GM21447 (cell line): Measurements from ENCODE around the gene OTOG.

Source experiments
- ATAC-seq: cut with Tn5 transposase; IDR thresholded peaks from one replicate; pipeline ENCODE4 v1.9.1; 2021; ENCODE audit not compliant: unreplicated experiment

OTOG gene

DNA sequence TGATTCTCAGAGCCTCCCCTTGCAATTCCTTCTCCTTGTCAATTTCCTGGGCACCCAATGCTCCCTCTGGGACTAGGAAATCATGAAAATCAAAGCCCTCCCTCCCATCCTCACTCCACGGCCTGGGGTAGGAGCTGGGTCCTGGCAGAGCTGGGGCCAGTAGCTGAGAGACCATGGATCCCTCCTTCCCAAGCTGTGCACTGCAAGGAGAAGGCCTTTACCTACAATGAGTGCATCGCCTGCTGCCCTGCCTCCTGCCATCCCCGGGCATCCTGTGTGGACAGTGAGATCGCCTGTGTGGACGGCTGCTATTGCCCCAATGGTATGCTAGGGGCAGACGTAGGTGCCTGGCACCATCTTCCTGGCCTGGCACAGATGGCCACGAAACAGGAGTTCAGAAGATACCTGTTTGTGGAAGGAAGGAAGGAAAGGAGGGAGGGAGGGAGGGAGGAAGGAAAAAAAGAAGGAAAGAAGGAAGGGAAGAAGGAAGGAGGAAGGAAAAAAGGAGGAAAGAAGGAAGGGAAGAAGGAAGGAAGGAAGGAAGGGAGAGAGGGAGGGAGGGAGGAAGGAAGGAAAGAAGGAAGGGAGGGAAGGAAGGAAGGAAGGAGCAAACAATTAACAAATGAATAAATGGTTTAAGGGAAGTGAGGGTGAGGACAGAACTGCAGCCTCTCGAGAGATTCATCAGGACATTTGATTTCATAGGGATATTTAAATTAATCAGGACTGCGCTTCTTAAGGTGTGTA is 12.5 kb downstream of the OTOG start:
- ATAC-seq = no peak

- ATAC-seq = no peak
Measured at GRCh38 chr11:17560281-17561110, 13.4 kb downstream of the OTOG start.

DNA sequence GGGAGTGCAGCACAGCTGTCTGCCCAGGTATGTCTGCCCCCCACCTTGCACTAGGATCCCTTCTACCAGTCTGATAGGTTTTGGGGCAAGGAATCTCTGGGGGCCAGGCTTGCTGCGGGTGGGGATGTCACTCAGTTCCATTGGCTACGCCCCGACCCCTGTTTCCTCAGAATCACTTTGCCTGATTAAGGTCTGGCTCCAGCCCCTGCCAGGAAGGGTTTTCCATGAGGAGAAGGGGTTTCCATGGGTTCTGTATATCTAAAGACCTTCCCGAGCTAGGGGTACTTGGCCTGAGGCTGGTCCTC is 14.0 kb downstream of the OTOG start:
- no peak for ATAC-seq

GRCh38 chr11:17561526-17561925 is 14.5 kb downstream of the OTOG start:
- no peak for ATAC-seq

DNA sequence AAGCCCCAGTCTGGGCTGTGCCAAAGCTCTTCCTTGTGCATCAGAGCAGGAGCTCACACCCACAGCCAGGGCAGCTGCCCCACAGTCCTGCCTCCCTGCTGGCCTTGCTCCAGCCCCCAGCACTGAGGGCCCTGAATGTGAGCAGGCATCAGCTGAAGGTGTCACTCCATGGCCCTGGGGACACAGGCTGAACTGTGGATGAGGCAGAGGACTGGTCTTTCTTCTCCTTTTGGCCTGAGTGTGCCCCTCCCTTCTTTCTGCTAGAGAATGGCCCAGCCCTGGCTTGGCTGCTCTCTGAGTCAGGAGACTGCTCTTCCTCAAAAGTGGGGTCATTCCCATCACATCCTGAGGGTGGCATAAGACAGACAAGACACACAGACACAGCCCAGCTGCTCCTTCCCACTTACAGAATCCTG is 16.2 kb downstream of the OTOG start:
- no peak for ATAC-seq

DNA sequence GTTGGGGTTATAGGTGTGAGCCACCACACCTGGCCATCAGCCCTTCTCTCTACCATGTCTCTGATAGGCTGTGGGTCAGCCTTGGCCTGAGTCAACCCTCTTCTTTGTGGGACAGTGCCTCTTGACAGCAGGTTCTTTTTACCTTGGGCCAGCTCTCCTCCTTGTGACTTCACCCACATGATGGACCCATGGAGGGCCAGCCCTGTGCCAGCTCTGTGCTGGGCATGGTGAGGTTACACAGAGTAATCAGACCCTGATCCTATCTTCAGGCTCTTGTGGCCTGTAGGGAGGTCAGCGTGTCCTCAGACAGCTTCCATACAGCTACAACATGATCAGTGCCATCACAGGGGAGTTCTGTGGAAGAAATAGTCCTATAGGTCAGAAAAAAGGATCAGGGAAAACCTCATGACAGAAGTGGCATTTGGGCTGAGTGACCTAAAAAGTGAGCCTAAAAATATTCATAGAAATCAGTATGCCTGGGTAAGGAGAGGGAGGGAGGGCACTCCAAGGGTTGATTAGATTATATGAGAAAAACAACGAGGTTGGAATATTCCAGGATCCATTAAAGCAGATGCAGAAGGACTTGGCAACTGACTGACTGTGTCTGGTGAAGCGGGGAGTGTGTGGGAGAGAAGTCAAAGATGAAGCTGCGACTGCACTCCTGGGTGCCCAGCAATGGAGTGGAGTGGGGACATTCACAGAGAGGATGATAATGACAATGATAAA is 17.1 kb downstream of the OTOG start:
- no peak for ATAC-seq

DNA sequence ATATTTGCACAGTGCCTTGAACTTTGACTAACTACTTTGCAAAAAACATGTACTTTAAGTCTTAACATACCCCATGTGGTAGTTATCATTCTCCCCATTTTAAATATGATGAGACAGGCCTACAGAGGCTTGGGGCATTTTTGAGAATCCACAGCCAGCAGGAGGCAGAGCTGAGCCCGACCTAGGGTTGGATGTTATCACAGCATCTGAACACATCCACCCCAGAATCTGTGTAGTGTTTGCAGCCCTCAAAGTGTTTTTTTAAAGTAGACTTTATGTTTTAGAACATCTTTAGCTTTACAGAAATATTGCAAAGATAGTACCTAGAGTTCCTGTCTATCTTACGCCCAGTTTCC is 17.6 kb downstream of the OTOG start:
- ATAC-seq = no peak

DNA sequence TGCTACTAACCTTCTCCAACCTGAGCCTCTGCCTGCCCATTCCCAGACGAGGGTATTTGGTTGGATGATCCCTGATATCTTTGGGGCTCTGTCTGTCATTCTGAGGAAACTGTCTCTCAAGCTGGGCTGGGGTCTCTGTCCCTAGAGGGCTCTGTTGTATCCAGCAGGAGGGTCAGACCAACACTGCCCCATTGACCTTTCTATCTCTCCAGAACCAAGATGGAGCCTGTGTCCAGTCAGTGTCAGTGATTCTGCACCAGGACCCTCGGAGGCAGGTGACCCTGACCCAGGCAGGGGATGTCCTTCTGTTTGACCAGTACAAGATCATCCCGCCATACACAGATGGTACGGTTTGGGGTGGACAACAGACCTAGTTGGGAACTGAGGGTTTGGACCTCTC is 21.9 kb downstream of the OTOG start:
- ATAC-seq = no peak

DNA sequence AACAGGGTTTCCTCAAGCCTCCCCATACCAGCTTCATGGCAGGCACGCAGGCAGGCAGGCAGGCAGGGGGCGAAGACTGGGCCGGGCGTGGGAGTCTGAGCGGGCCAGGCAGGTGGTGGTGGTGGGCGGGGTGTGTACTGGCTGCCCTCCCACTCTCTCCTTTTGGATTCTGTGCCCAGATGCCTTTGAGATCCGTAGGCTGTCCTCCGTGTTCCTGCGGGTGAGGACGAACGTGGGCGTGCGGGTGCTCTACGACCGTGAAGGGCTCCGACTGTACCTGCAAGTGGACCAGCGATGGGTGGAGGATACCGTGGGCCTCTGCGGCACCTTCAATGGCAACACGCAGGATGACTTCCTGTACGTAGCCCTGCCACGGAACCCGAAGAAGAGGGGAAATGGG is 23.0 kb downstream of the OTOG start:
- ATAC-seq = no peak

DNA sequence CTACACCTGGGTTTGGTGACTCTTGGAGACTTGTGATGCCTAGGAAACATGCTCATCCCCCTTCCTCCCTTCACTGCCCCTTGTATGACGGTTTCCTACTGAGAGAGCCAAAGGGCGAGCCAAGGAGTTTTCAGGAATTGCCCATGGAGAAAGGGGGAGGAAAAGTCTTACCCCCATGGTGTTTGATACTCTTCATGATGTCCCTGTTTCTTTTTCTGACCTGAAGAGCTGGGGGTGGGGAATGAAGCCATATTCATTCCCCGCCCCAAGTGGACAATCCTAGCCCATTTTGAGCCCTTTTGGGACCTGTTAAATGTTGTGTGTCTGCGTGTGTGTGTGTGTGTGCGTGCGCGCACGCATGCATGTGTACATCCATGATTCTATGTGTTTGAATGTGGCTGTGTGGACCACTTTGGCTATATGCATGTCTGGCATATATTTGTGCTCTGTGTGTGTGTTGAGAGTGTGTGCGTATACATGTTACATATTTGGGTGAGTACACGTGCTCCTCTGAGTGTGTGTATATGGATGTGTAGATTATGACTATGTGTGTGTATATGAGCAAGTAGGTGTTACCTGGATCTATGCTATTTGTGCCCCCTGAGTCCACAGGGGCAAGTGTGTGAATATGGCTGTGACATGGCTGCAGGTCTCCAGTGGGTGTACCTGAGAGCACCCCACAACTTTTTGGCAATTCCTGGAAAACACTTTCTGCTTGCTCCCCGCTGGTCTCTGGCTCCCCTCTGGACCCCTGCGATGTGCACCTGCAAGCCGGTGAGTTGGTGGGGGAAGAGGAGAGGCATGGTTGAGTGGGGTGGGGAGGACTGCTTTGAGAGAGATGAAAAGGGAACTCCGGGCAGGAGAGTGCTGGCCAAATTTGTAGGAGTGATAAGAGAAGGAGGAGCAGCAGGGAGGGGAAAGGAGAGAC is 24.6 kb downstream of the OTOG start:
- ATAC-seq = no peak

- ATAC-seq = no peak
Measured at GRCh38 chr11:17572359-17572690, 25.3 kb downstream of the OTOG start.

GRCh38 chr11:17572791-17573460 is 25.9 kb downstream of the OTOG start:
- no peak for ATAC-seq

DNA sequence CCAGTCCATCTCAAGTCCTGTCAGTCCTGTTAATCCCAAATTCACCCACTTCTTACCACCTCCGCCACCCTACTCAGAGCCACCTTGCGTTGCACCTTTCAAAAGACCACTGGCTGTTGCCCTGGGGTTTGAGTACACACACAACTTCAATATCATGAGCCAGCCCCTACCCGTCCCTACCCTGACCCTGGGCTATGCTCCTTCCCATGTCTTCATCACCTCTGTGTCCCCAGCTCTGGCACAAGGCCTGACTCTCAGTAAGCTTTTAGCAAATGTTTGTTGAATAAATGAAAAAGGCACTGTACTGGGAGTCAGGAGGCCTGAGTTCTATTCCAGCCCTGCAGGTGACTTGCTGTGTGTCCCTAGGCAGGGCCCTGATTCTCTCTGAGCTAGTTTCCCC is 26.5 kb downstream of the OTOG start:
- ATAC-seq = no peak

GRCh38 chr11:17574141-17575091 is 27.4 kb downstream of the OTOG start:
- ATAC-seq = no peak

DNA sequence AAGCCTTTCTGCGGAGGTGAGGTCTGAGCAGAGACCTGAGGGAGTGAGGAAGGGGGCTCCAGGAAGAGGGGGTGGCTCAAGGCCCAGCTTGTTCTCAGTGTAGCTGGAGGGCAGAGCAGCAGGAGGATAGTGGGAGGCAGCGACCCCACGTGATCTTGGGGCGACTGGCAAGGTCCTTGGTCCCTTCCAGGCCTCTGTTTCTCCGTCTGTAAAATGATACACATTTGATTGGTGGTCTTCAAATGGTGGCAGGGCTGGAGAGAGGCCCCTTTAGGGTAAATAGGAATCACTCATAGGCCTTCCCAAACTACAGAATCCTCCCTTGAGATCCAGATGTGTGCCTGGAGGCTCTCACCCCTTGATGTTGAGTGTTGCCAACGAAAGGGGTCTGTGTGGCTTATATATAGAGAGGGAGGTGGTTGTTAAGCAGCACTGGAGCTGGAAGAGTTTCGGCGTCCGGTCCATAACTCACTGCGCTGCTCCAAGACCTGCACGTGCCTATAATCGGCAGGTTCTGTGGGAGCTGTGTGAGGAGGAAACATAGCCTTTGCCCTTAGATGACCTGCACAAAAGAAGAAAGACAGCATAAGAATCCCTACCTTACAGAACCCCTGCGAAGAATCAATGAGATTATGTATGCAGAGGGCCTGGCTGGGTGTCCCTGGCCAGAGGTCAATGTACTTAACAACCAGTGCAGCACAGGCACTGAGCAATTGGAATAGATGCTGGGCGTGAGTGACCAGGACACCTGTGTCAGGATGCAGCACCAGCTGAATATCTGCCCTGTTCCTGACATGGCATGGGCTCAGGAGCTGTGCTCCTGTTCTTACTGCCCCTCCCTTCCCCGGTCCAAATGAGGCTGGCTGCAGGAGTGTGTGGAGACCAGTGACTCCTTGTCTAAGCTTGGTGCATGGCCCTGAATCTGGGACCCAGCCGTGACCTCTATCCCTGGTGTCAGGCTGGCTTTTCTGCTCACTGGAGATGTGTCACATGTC is 28.7 kb downstream of the OTOG start:
- no peak for ATAC-seq

DNA sequence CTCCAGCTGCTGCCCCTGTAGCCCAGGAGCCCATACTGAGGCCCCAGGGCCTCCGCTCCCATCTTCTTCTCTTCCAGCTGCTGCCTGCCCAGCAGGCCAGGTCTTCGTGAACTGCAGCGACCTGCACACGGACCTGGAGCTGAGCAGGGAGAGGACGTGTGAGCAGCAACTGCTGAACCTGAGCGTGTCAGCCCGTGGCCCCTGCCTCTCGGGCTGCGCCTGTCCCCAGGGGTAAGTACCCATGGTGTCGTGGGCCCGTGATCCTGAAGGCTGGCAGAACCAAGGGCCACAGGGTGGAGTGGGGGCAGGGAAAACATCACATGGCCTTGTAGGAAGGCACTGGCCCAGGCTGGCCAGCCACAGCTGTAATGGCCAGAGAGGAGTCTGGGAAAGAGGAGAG is 31.2 kb downstream of the OTOG start:
- no peak for ATAC-seq

DNA sequence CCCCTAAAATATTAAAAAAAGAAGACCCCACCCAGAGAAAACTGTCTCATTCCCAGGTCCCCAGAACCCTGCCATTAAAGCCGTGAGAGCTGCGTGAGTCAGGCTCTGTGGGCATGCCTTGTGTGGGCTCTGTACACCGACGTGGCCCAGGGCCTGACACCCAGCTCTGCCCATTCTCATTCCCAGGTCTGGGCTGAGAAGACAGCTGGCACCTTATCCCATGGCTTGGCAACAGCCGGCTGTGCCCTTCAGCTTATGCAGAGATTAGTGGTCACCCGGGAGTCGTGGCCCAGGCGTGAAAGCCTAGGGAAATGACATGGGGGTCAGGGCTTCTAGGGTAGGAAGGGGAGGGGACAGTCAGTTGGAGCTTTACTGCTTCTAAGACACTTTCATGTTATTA is 31.9 kb downstream of the OTOG start:
- ATAC-seq = no peak

- no peak for ATAC-seq
Measured at GRCh38 chr11:17579451-17579850, 32.4 kb downstream of the OTOG start.
